GM21515 (cell line): ENCODE results near the gene PRDM16.

Experiments used
- ATAC-seq: cut with Tn5 transposase; IDR thresholded peaks from one replicate; pipeline ENCODE4 v1.9.1; 2021; ENCODE audit not compliant: unreplicated experiment

Gene PRDM16

DNA sequence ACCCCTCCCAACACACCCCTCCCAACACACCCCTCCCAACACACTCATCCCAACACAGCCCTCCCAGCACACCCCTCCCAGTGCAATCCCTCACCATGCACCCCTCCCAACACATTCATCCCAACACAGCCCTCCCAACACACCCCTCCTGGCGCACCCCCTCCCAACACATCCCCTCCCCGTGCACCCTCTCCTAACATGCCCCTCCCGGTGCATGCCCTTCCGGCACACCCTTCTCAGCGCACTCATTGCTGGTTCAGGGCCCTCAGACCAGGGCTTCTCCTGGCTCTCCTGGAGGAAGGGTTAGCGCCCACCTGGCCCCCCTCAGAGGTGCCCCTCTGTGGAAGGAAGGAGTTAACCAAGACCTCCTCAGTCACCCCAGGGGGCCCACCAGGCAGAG, 310.9 kb downstream of the PRDM16 start:
- ATAC-seq: no peak

DNA sequence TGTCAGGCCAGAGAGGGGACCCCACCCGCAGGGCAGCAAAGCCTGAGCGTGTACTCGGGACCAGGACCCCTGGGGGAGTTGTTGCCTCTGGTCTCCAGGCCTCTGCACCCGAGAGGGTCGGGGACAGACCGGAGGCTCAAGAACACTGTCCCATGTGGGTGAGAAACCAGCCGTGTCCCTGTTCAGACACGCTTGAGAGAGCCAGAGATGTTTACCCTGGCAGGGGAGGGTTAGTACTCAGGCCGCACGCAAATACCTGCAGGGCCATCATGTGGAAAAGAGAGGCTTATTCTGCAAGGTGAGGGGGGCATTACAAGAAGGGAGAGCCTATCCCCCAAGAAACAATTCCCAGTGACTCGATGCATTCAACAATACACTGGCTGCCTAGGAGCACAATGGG, 311.5 kb downstream of the PRDM16 start:
- no peak for ATAC-seq

DNA sequence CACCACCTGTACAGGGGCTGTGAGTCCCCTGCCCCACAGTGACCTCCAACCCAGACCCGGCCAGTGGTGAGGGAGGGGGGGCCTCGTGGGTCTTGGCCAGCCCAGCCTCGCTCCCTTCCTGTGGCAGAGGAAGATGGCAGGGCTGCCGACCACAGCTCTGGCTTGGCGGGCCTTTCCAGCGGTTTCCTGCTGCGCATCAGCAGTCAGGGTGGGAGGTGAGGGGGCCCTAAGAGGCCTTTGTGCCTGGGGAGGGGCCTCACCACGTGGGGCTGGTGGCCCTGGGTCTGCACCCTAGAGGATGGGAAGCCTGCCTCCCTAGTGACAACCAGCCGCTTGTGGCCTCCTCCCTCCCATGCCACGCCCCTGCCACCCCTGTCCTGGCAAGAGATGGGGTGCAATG, 312.9 kb downstream of the PRDM16 start:
- no peak for ATAC-seq

GRCh38 chr1:3382326-3383057, 313.5 kb downstream of the PRDM16 start:
- no peak for ATAC-seq

GRCh38 chr1:3383679-3384078, 314.7 kb downstream of the PRDM16 start:
- no peak for ATAC-seq

- no peak for ATAC-seq
Measured at GRCh38 chr1:3384407-3384806, 315.4 kb downstream of the PRDM16 start.

GRCh38 chr1:3386205-3387002, 317.4 kb downstream of the PRDM16 start:
- no peak for ATAC-seq

DNA sequence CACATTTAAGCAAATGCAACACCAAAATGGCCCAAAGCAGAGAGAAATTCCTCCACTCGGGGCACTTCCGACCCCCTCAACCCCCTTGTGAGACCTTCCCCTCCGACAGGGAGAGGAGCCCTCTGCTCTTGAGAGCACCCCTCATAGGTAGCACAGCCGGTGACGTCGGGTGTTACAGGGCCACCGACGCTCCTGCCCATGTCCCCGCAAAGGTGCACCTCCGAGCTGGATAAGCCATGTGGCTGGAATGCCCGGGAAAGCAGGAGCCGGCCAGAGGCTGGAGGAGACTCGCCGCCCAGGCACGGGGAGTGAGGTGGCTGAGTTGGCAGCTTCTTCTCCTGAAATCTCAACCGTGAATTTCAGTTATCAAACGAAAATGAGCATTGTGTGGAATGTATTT, 318.4 kb downstream of the PRDM16 start:
- ATAC-seq: no peak

- no peak for ATAC-seq
Measured at GRCh38 chr1:3389093-3389833, 320.3 kb downstream of the PRDM16 start.

DNA sequence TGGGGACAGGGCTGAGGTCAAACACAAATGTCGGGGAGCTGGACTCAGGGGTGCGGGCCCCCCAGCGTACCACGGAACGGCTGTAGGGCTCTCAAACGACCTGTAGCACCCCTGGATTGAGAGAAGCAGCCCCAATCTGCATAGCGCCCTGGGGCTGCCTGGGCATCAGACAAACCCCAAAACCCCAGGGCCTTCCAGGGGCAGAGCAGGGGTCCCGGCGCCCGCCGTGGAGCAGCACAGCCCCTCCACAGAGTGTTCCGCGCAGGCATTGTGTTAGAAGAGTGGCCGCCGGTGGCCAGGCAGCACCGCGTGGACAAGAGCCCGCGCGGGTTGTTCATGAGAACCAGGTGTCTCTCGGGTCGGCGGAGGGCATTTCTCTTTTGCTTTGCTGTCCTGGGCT, 321.3 kb downstream of the PRDM16 start:
- ATAC-seq: no peak

DNA sequence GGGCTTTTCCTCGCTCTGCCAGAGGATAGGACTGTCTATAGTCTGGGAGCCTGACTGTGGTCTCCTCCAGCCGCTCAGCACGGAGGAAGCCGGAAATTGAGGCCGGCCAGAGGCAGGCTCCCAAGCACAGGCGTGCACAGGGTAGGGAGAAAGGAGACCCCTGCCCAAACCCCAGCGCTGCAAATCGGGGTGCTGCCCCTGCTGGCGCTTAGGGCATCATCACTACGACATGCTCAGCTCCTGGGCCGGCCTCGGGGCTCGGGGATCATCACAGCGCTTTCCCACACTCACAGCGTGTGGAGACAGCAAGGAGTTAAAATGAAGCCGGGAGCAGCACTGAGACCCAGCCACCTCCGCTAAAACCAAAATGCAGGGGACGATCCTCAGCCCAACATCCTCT, 322.7 kb downstream of the PRDM16 start:
- no peak for ATAC-seq

DNA sequence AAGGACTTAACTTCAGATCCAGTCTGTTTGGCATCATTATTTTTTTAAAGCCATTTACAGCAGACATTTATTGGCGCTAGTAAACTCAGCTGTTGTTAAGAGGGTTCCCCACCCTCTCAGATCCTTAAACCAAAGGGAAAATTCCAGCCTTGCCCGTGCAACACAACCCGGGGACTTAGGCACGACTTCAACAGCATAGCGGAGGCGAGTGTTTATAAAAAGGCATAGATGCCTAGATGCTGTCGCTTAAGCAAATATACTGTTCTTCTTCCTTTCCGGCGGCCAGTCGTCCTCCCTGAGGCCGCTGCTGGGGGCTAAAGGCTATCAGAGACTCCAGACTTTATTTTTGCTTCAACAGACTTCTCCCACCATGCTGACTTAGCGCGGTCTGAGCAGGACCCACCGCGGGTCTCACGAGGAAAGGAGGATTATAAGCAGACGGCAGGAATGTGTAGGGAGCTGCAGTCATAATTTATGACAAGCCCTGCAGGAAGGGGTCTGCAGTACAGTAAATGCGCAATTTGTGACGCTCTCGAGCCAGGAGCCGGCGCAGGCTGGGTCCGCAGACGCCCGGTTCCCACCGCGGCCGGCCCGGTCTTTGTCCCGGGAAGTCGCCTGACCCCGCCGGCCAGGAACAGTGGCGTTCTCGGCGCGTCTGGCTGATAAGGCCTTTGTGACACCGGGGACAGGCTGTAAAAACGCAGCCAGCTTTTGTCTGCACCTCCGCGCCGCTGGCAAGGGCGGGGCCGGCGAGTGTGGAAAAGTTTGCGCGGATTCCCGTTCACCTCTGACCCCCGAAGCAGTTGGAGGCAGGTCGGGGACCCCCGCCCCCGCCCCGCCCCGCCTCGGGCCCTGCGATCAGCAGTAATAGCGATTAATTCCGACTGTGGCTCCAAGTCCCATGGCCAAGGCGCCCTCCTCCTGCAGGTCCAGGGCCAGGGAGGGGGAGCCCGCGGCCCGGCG, 324.3 kb downstream of the PRDM16 start:
- no peak for ATAC-seq

- ATAC-seq: no peak
Measured at GRCh38 chr1:3393987-3394920, 325.3 kb downstream of the PRDM16 start.

GRCh38 chr1:3396411-3396810, 327.4 kb downstream of the PRDM16 start:
- ATAC-seq: no peak

DNA sequence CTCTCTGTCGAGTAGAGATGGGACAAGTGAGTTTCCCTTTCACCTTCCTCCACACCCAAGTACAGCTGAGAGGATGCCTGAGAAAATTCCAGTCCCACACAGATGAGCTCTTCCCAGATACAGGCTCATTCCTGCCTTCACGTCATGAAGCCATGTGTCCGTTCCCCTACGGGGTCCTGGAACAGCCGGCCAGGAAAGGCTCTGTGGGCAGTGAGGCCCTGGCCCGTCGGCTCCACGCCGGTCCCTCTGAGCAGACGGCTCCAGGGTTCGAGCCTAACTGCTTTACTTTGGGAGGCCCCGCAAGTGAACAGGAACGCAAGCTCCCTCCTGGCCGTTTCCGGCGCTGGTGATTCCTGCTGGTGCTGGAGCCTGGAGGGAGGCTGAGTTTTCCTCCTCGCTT, 328.3 kb downstream of the PRDM16 start:
- no peak for ATAC-seq

- no peak for ATAC-seq
Measured at GRCh38 chr1:3398396-3399140, 329.6 kb downstream of the PRDM16 start.

DNA sequence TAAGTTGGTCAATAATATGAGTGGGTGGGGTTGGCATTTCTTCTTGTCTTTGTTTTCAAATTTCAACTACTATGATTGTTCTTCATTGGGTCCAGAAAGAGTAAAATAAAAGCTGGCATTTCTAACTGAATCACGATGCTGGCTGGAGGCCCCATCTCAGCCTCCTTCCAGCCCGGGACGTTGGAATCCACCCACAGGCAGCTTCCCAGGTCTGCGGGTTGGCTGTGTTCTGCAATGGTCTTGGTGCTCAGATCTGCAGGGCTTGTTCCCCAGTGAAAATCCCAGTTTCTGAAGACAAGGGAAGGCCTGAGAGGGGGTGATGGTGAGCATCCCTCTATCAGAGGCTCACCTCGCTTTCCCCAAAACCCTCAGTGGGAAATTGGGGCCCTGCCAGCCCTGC, 330.7 kb downstream of the PRDM16 start:
- no peak for ATAC-seq

GRCh38 chr1:3401585-3402257, 332.7 kb downstream of the PRDM16 start:
- no peak for ATAC-seq
